Smooth muscle cell (in vitro differentiated cells): Measurements from ENCODE around the gene TRPM1. TPM values are rescaled to one million over a fixed set of nuclear protein-coding genes. Genes with fewer than 3 reads are reported as not detected.

Experiments
- DNase-seq: peaks from one replicate; lab custom pipeline; 2025; ENCODE audit not compliant: unreplicated experiment; lab: John Stamatoyannopoulos, UW
- H2AFZ ChIP-seq: fragments of 200-600 bp; sonication (generic); 2 replicates; pipeline ENCODE4 v1.6.0; 2016; ENCODE audit warnings: antibody characterized with exemption, low read depth, mild to moderate bottlenecking
- H3F3A ChIP-seq: fragments of 200-600 bp; sonication (generic); 2 replicates; pipeline ENCODE4 v1.6.0; 2017; ENCODE audit warnings: antibody characterized with exemption, low read depth
- H3K27ac ChIP-seq: fragments of 200-600 bp; sonication (generic); 2 replicates; pipeline ENCODE4 v1.5.1; 2016; ENCODE audit warnings: low read depth, mild to moderate bottlenecking
- H3K27me3 ChIP-seq: fragments of 200-600 bp; sonication (generic); 2 replicates; pipeline ENCODE4 v1.6.1; 2016; ENCODE audit warnings: low read depth, mild to moderate bottlenecking
- H3K36me3 ChIP-seq: fragments of 200-600 bp; sonication (generic); 2 replicates; pipeline ENCODE4 v1.5.1; 2016; ENCODE audit warnings: low read depth
- H3K4me1 ChIP-seq: fragments of 200-600 bp; sonication (generic); 2 replicates; pipeline ENCODE4 v1.5.1; 2016; ENCODE audit warnings: low read depth
- H3K4me2 ChIP-seq: fragments of 200-600 bp; sonication (generic); 2 replicates; pipeline ENCODE4 v1.6.0; 2016; ENCODE audit warnings: mild to moderate bottlenecking
- H3K4me3 ChIP-seq: fragments of 200-600 bp; sonication (generic); 2 replicates; pipeline ENCODE4 v1.5.1; 2016; ENCODE audit warnings: mild to moderate bottlenecking
- H3K79me2 ChIP-seq: fragments of 200-600 bp; sonication (generic); 2 replicates; pipeline ENCODE4 v1.6.0; 2016; ENCODE audit warnings: low read depth, mild to moderate bottlenecking
- H3K9ac ChIP-seq: fragments of 200-600 bp; sonication (generic); 2 replicates; pipeline ENCODE4 v1.6.0; 2016; ENCODE audit warnings: low read depth
- H3K9me3 ChIP-seq: fragments of 200-600 bp; sonication (generic); replicated peaks from 2 replicates; pipeline ENCODE4 v1.5.1; 2016; ENCODE audit warnings: low read depth
- H4K20me1 ChIP-seq: fragments of 200-600 bp; sonication (generic); 2 replicates; pipeline ENCODE4 v1.6.0; 2016; ENCODE audit warnings: low read depth
- CTCF ChIP-seq: fragments of 200-600 bp; sonication (generic); IDR thresholded peaks from 2 replicates; pipeline ENCODE4 v1.5.1; 2017; ENCODE audit warnings: borderline replicate concordance, mild to moderate bottlenecking, antibody characterized with exemption; ENCODE audit not compliant: insufficient read depth, poor library complexity, severe bottlenecking
- WGBS: methylation state at CpG from one replicate; pipeline ENCODE4 v1.1.7; 2016; ENCODE audit warnings: low lambda C conversion rate; 5-methylcytosine and 5-hydroxymethylcytosine counted together
- polyA plus RNA-seq: library from polyadenylated mRNA; unstranded; fragments of >200 nt; fragmentation: Nextera tagmentation; extraction: Ambion mirVana; gene quantifications from 2 replicates; pipeline ENCODE4 v1.2.1, GENCODE V29; 2016
- total RNA-seq: library from RNA; depleted of rRNA; stranded (reverse); fragments of >200 nt; gene quantifications from 2 replicates; pipeline ENCODE4 v1.2.3, GENCODE V29; 2014

The TRPM1 gene
- total and polyA plus RNA-seq, 2 experiments from 2014 or later = not detected

DNA sequence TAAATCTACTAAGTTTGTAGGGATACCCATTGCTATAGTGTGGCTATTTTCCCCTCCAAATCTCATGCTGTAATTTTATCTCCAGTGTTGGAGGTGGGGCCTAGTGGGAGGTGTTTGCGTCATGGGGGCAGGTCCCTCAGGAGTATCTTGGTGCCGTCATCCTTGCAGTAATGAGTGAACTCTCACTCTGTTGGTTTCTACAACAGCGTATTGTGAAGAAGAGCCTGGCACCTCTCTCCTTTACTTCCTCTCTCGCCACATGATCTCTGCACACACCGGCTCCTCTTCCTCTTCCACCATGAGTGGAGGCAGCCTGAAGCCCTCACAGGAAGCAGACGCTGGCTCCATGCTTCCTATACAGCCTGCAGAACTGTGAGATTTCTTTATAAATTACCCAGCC lies 34.0 kb upstream of the TRPM1 start:
- Histone ChIP-seq H4K20me1 (no peaks in the 10 kb centered on the region), H3K9me3 (no peaks in the 10 kb centered on the region), H3K4me1 (no peaks in the 10 kb centered on the region), H3K4me3 (no peak overlapping the region), H3K4me2 (no peak overlapping the region), H3K36me3 (no peaks in the 10 kb centered on the region), H3K27me3 (no peaks in the 10 kb centered on the region), H3K79me2 (no peaks in the 10 kb centered on the region), H2AFZ (no peak overlapping the region), H3K27ac (no peak overlapping the region), H3F3A (no peaks in the 10 kb centered on the region), H3K9ac (no peak overlapping the region)
- WGBS = 95% methylated on average over 6 of the region's 6 CpGs
- no peak for DNase-seq
- no peak for TF ChIP-seq CTCF

GRCh38 chr15:31133890-31134289 lies 32.4 kb upstream of the TRPM1 start:
- H3K9ac ChIP-seq = no peak overlapping the region
- DNase-seq = no peak
- no peak overlapping the region for H3K4me3 ChIP-seq

DNA sequence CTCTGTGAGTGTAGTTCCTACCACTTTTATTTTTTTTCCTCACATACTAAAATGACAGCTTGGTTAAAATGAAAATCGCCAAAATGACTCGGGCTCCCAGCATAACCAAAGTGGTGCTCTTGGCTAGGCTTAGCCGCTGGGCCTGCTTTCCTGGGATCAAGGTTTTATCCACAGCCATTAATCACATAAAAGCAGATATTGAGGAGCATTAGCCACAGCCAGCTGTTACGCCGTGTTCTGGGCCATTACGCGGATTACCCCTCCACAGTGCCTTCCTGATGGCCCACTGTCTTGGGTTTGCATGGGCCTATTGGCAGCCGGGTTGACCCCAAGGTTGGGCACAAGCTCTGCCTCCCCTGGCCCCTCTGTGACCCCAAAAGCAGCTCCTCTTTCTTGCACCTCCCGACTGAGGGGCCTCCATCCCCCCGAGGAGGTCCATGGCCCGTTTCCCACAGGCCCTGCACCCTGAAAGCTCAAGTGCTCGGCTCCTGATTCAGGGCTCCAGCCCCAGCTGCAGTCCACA lies 30.4 kb upstream of the TRPM1 start:
- no peaks in the 10 kb centered on the region for H3F3A ChIP-seq
- H3K4me1 ChIP-seq = no peaks in the 10 kb centered on the region
- no peak overlapping the region for H3K9ac ChIP-seq
- no peaks in the 10 kb centered on the region for H4K20me1 ChIP-seq
- no peak overlapping the region for H3K4me2 ChIP-seq
- H2AFZ ChIP-seq = no peak overlapping the region
- no peaks in the 10 kb centered on the region for H3K79me2 ChIP-seq
- no peak overlapping the region for H3K4me3 ChIP-seq
- H3K27me3 ChIP-seq = no peaks in the 10 kb centered on the region
- DNase-seq = no peak
- WGBS = 92% methylated on average over 12 of the region's 12 CpGs
- no peaks in the 10 kb centered on the region for H3K36me3 ChIP-seq
- TF ChIP-seq CTCF = no peak
- no peak overlapping the region for H3K27ac ChIP-seq
- H3K9me3 ChIP-seq = no peaks in the 10 kb centered on the region

More at GRCh38 chr15:31133890-31134289, 32.4 kb upstream of the TRPM1 start:
- 99% methylated on average over 5 of the region's 5 CpGs for WGBS
- Histone ChIP-seq H3K27me3 (no peaks in the 10 kb centered on the region), H3K27ac (no peak overlapping the region), H2AFZ (no peak overlapping the region), H3K36me3 (no peaks in the 10 kb centered on the region), H3K79me2 (no peaks in the 10 kb centered on the region), H3K9me3 (no peaks in the 10 kb centered on the region), H4K20me1 (no peaks in the 10 kb centered on the region), H3K4me1 (no peaks in the 10 kb centered on the region), H3F3A (no peaks in the 10 kb centered on the region), H3K4me2 (no peak overlapping the region)
- TF ChIP-seq CTCF = no peak

- Histone ChIP-seq H3K79me2 (no peaks in the 10 kb centered on the region), H3K4me3 (no peak overlapping the region), H3K4me1 (no peaks in the 10 kb centered on the region), H3K9ac (no peak overlapping the region), H3K27me3 (no peaks in the 10 kb centered on the region), H3K36me3 (no peaks in the 10 kb centered on the region), H3K27ac (no peak overlapping the region), H3F3A (no peaks in the 10 kb centered on the region), H4K20me1 (no peaks in the 10 kb centered on the region), H3K4me2 (no peak overlapping the region), H3K9me3 (no peaks in the 10 kb centered on the region), H2AFZ (no peak overlapping the region)
- DNase-seq = no peak
- TF ChIP-seq CTCF = no peak
- WGBS = 83% methylated on average over 12 of the region's 12 CpGs
Measured at GRCh38 chr15:31130576-31131237, 29.2 kb upstream of the TRPM1 start.
